ENCODE results near the gene FGFBP3.
"Not testable (repeated sequence)": the region's sequence is repeated elsewhere in the genome, so short reads cannot be mapped to it uniquely, and the experiment has no call there.

Gene FGFBP3

GRCh38 chr10:91901784-91902677 is 7.3 kb downstream of the FGFBP3 start:
- DNase-seq (ENCODE audit: low read depth) = no peak

GRCh38 chr10:91897421-91897820 is 11.9 kb downstream of the FGFBP3 start:
- no peak for DNase-seq (ENCODE audit: low read depth)

- no peak for DNase-seq (ENCODE audit: low read depth)
These were observed 13.0 kb downstream of the FGFBP3 start for GRCh38 chr10:91896212-91896756.

- not testable (repeated sequence) for DNase-seq (ENCODE audit: low read depth)
These were observed 15.0 kb downstream of the FGFBP3 start for GRCh38 chr10:91894261-91894685.

- no peak for DNase-seq (ENCODE audit: low read depth)
These were observed 16.2 kb downstream of the FGFBP3 start for GRCh38 chr10:91893051-91893450.

GRCh38 chr10:91891125-91892001 is 17.9 kb downstream of the FGFBP3 start:
- DNase-seq (ENCODE audit: low read depth) = no peak

GRCh38 chr10:91887272-91888076 is 21.8 kb downstream of the FGFBP3 start:
- DNase-seq (ENCODE audit: low read depth) = no peak

GRCh38 chr10:91886954-91887271 is 22.4 kb downstream of the FGFBP3 start:
- no peak for DNase-seq (ENCODE audit: low read depth)

GRCh38 chr10:91885362-91886079 is 23.8 kb downstream of the FGFBP3 start:
- no peak for DNase-seq (ENCODE audit: low read depth)

- DNase-seq (ENCODE audit: low read depth) = no peak
These were observed 24.8 kb downstream of the FGFBP3 start for GRCh38 chr10:91884536-91884935.

- no peak for DNase-seq (ENCODE audit: low read depth)
These were observed 25.5 kb downstream of the FGFBP3 start for GRCh38 chr10:91883549-91884444.

GRCh38 chr10:91880310-91880709 is 29.0 kb downstream of the FGFBP3 start:
- no peak for DNase-seq (ENCODE audit: low read depth)

- DNase-seq (ENCODE audit: low read depth) = no peak
These were observed 29.6 kb downstream of the FGFBP3 start for GRCh38 chr10:91879515-91880170.

- no peak for DNase-seq (ENCODE audit: low read depth)
These were observed 33.5 kb downstream of the FGFBP3 start for GRCh38 chr10:91875779-91876178.

GRCh38 chr10:91875156-91875555 is 34.1 kb downstream of the FGFBP3 start:
- no peak for DNase-seq (ENCODE audit: low read depth)

- DNase-seq (ENCODE audit: low read depth) = no peak
These were observed 43.7 kb downstream of the FGFBP3 start for GRCh38 chr10:91865562-91866081.

- no peak for DNase-seq (ENCODE audit: low read depth)
These were observed 44.5 kb downstream of the FGFBP3 start for GRCh38 chr10:91864744-91865143.

GRCh38 chr10:91864099-91864498 is 45.2 kb downstream of the FGFBP3 start:
- DNase-seq (ENCODE audit: low read depth) = no peak

- DNase-seq (ENCODE audit: low read depth) = no peak
These were observed 48.4 kb downstream of the FGFBP3 start for GRCh38 chr10:91860885-91861284.
